AG10803 (cell line): ENCODE data around the gene MT1HL1.

Source experiments
- DNase-seq: peaks from one replicate; pipeline ENCODE4 v3.0.0; 2010; ENCODE audit warnings: low read depth
- H3K4me3 ChIP-seq: 2 replicates; pipeline ENCODE4 v1.5.1; 2011; ENCODE audit warnings: mild to moderate bottlenecking, low read length, control low read depth
- CTCF ChIP-seq: conservative IDR thresholded peaks from 2 replicates; pipeline ENCODE4 v1.5.1; 2011; ENCODE audit warnings: mild to moderate bottlenecking, low read length, control low read depth, inconsistent platforms

The MT1HL1 gene

GRCh38 chr1:237007147-237007881 is 3.1 kb upstream of the MT1HL1 start:
- TF ChIP-seq CTCF, result no peak
- DNase-seq, result no peak
- H3K4me3 ChIP-seq, result no peak overlapping the region

GRCh38 chr1:237005674-237006073 is 1.4 kb upstream of the MT1HL1 start:
- DNase-seq, result no peak
- no peak overlapping the region for H3K4me3 ChIP-seq
- TF ChIP-seq CTCF, result no peak

- TF ChIP-seq CTCF, result no peak
- no peak overlapping the region for H3K4me3 ChIP-seq
- no peak for DNase-seq
Observed at GRCh38 chr1:237003516-237003915, 725 bp downstream of the MT1HL1 start.

GRCh38 chr1:237000191-237000590 is 4.0 kb downstream of the MT1HL1 start:
- no peak for TF ChIP-seq CTCF
- H3K4me3 ChIP-seq, result no peak overlapping the region
- no peak for DNase-seq

- no peak overlapping the region for H3K4me3 ChIP-seq
- TF ChIP-seq CTCF, result no peak
- no peak for DNase-seq
Observed at GRCh38 chr1:236998546-236998945, 5.7 kb downstream of the MT1HL1 start.

- TF ChIP-seq CTCF, result no peak
- no peak for DNase-seq
Observed at GRCh38 chr1:236997882-236998281, 6.4 kb downstream of the MT1HL1 start.

GRCh38 chr1:236997361-236997760 is 6.9 kb downstream of the MT1HL1 start:
- no peak for DNase-seq
- no peak overlapping the region for H3K4me3 ChIP-seq
- TF ChIP-seq CTCF, result no peak

More at GRCh38 chr1:236997882-236998281, 6.4 kb downstream of the MT1HL1 start:
- H3K4me3 ChIP-seq, result no peak overlapping the region
